Thyroid gland (tissue), 4 donors: ENCODE results near the gene PTPRN2.

ENCODE experiments used
- POLR2A ChIP-seq, 2 donors: fragments of 450-650 bp; IDR thresholded peaks; one replicate each; pipeline ENCODE4 v1.6.1; 2017; ENCODE audit warnings: antibody characterized with exemption in 2 of 2, mild to moderate bottlenecking in 2 of 2, moderate library complexity in 1 of 2
- TF ChIP-seq, protein P1 (sequence below), 6 experiments: fragments of 200-600 bp in 3 of 6; fragments of 450-650 bp in 3 of 6; sonication (generic) in 3 of 6; IDR thresholded peaks; one replicate each; pipeline ENCODE4 v1.5.1; 2016 to 2019; ENCODE audit warnings: antibody characterized with exemption in 6 of 6, mild to moderate bottlenecking in 2 of 6, inconsistent platforms in 1 of 6, moderate library complexity in 1 of 6

DNA sequence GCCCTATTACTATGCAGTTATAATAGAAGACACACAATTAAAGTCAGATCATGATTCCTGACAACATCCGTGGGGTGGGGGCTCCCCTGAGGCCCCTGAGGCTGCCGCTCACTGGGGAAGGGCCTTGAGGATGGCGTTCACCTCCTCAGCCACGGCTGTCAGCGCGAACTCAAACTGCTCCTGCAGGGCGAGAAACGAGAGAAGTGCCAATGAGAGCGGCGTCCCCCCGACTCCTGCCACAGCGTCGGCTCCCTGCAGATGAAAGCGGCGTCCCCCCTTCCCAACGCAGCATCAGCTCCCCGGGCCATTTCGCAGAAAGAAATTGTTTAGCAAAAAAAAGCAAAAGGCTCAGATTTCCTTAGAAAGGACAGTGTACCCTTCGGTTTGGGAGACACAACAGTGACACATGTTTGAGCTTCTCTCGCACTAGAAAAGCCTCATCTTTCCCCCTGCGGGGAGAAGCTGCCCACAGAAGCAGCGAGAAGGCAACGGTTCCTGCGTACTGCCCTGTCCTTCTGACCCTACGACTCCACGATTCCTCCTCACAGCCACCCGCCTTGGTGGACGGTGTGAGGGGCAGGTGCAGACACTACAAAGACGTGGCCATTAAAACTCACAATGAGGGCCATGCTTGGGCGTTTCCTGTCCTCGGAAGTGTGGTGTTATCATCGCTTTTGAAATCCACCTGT is 1046.9 kb downstream of the PTPRN2 start:
- TF ChIP-seq, protein P1, sequence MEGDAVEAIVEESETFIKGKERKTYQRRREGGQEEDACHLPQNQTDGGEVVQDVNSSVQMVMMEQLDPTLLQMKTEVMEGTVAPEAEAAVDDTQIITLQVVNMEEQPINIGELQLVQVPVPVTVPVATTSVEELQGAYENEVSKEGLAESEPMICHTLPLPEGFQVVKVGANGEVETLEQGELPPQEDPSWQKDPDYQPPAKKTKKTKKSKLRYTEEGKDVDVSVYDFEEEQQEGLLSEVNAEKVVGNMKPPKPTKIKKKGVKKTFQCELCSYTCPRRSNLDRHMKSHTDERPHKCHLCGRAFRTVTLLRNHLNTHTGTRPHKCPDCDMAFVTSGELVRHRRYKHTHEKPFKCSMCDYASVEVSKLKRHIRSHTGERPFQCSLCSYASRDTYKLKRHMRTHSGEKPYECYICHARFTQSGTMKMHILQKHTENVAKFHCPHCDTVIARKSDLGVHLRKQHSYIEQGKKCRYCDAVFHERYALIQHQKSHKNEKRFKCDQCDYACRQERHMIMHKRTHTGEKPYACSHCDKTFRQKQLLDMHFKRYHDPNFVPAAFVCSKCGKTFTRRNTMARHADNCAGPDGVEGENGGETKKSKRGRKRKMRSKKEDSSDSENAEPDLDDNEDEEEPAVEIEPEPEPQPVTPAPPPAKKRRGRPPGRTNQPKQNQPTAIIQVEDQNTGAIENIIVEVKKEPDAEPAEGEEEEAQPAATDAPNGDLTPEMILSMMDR (IDR thresholded peaks at IDR 0.05), result no peak
- TF ChIP-seq POLR2A (IDR thresholded peaks at IDR 0.05), result no peak
